Omental fat pad (tissue), 4 donors: ENCODE data around the gene RIPPLY3. TPM values are rescaled to one million over a fixed set of nuclear protein-coding genes. Genes with fewer than 3 reads are reported as not detected.

Source experiments
- ATAC-seq: fragments of 150-250 bp; one replicate; pipeline ENCODE4 v1.9.1; 2016; ENCODE audit warnings: mild to moderate bottlenecking, moderate library complexity; ENCODE audit not compliant: low FRiP score
- DNase-seq: peaks from one replicate; pipeline ENCODE4 v3.0.0-alpha.2; 2019; ENCODE audit warnings: low spot score
- CTCF ChIP-seq, 3 donors: fragments of 450-650 bp; IDR thresholded peaks; one replicate each; pipeline ENCODE4 v1.5.1; 2016 to 2017; ENCODE audit warnings: antibody characterized with exemption in 3 of 3, mild to moderate bottlenecking in 3 of 3, moderate library complexity in 2 of 3
- total RNA-seq, 4 donors: library from RNA; depleted of rRNA; stranded (reverse); fragments of >200 nt; gene quantifications; one replicate each; pipeline ENCODE4 v1.1.0, GENCODE V29; 2016

Gene RIPPLY3
- total RNA-seq, 4 donors from 2014 or later: not detected

- no peak for TF ChIP-seq CTCF (IDR thresholded peaks at IDR 0.05)
- ATAC-seq (no peak), DNase-seq (no peak)
Measured at GRCh38 chr21:37008724-37009123, 2.2 kb downstream of the RIPPLY3 start.

- ATAC-seq (peak; percentile 94), DNase-seq (peak; percentile 58)
- peak in 1 of 3 donors; percentile 9 for TF ChIP-seq CTCF (IDR thresholded peaks at IDR 0.05)
Measured at GRCh38 chr21:37009740-37010341, 3.3 kb downstream of the RIPPLY3 start.

GRCh38 chr21:37017951-37018679 is 11.6 kb downstream of the RIPPLY3 start:
- no peak for DNase-seq
- no peak for ATAC-seq
- TF ChIP-seq CTCF (IDR thresholded peaks at IDR 0.05): no peak

GRCh38 chr21:37026499-37026898 is 20.0 kb downstream of the RIPPLY3 start:
- TF ChIP-seq CTCF (IDR thresholded peaks at IDR 0.05): no peak
- ATAC-seq (no peak), DNase-seq (no peak)

- TF ChIP-seq CTCF (IDR thresholded peaks at IDR 0.05): no peak
- ATAC-seq: no peak
- DNase-seq: no peak
Measured at GRCh38 chr21:37028570-37028969, 22.1 kb downstream of the RIPPLY3 start.

GRCh38 chr21:37030864-37031263 is 24.4 kb downstream of the RIPPLY3 start:
- TF ChIP-seq CTCF (IDR thresholded peaks at IDR 0.05): no peak
- ATAC-seq: no peak
- DNase-seq: no peak

GRCh38 chr21:37032293-37032692 is 25.8 kb downstream of the RIPPLY3 start:
- DNase-seq (no peak), ATAC-seq (no peak)
- TF ChIP-seq CTCF (IDR thresholded peaks at IDR 0.05): no peak
